ENCODE data around the gene DAAM1.

Gene DAAM1

GRCh38 chr14:59341858-59342477 is 153.5 kb downstream of the DAAM1 start:
- no peak for DNase-seq (ENCODE audit: low spot score)

GRCh38 chr14:59342516-59343484 is 154.3 kb downstream of the DAAM1 start:
- no peak for DNase-seq (ENCODE audit: low spot score)

GRCh38 chr14:59343585-59343984 is 155.1 kb downstream of the DAAM1 start:
- no peak for DNase-seq (ENCODE audit: low spot score)

GRCh38 chr14:59344016-59344415 is 155.5 kb downstream of the DAAM1 start:
- no peak for DNase-seq (ENCODE audit: low spot score)

- no peak for DNase-seq (ENCODE audit: low spot score)
Observed at GRCh38 chr14:59344691-59345455, 156.4 kb downstream of the DAAM1 start.

- no peak for DNase-seq (ENCODE audit: low spot score)
Observed at GRCh38 chr14:59346329-59346728, 157.9 kb downstream of the DAAM1 start.

- no peak for DNase-seq (ENCODE audit: low spot score)
Observed at GRCh38 chr14:59346796-59347510, 158.5 kb downstream of the DAAM1 start.

- no peak for DNase-seq (ENCODE audit: low spot score)
Observed at GRCh38 chr14:59347511-59347900, 159.0 kb downstream of the DAAM1 start.

GRCh38 chr14:59347915-59348314 is 159.4 kb downstream of the DAAM1 start:
- DNase-seq (ENCODE audit: low spot score): no peak

GRCh38 chr14:59349258-59349701 is 160.8 kb downstream of the DAAM1 start:
- DNase-seq (ENCODE audit: low spot score): no peak

GRCh38 chr14:59352961-59353360 is 164.5 kb downstream of the DAAM1 start:
- DNase-seq (ENCODE audit: low spot score): no peak

- DNase-seq (ENCODE audit: low spot score): no peak
Observed at GRCh38 chr14:59354666-59355065, 166.2 kb downstream of the DAAM1 start.

- no peak for DNase-seq (ENCODE audit: low spot score)
Observed at GRCh38 chr14:59355091-59355490, 166.6 kb downstream of the DAAM1 start.

GRCh38 chr14:59356312-59356711 is 167.8 kb downstream of the DAAM1 start:
- DNase-seq (ENCODE audit: low spot score): no peak

GRCh38 chr14:59356767-59357166 is 168.3 kb downstream of the DAAM1 start:
- DNase-seq (ENCODE audit: low spot score): no peak

- no peak for DNase-seq (ENCODE audit: low spot score)
Observed at GRCh38 chr14:59358102-59358501, 169.6 kb downstream of the DAAM1 start.

- DNase-seq (ENCODE audit: low spot score): no peak
Observed at GRCh38 chr14:59358784-59359183, 170.3 kb downstream of the DAAM1 start.

- no peak for DNase-seq (ENCODE audit: low spot score)
Observed at GRCh38 chr14:59359431-59360124, 171.1 kb downstream of the DAAM1 start.

- no peak for DNase-seq (ENCODE audit: low spot score)
Observed at GRCh38 chr14:59360233-59360632, 171.8 kb downstream of the DAAM1 start.

- DNase-seq (ENCODE audit: low spot score): no peak
Observed at GRCh38 chr14:59360923-59361794, 172.7 kb downstream of the DAAM1 start.

All from hematopoietic multipotent progenitor cell treated with erythropoietin and hydrocortisone succinate and interleukin-3 and kit ligand, for 15 days (in vitro differentiated cells).